Middle frontal gyrus (tissue), 1 donor: ENCODE measurements around the gene MED20.

Experiments used
- DNase-seq: peaks from one replicate; pipeline ENCODE4 v3.0.0-alpha.2; 2015; ENCODE audit warnings: low spot score; ENCODE audit errors: extremely low spot score

MED20 gene

GRCh38 chr6:41914343-41914742 lies 6.6 kb downstream of the MED20 start:
- DNase-seq = no peak

GRCh38 chr6:41909727-41910126 lies 11.2 kb downstream of the MED20 start:
- no peak for DNase-seq

- no peak for DNase-seq
Observed at GRCh38 chr6:41901882-41902519, 18.9 kb downstream of the MED20 start.

GRCh38 chr6:41900861-41901260 lies 20.1 kb downstream of the MED20 start:
- no peak for DNase-seq

- no peak for DNase-seq
Observed at GRCh38 chr6:41896281-41896680, 24.7 kb downstream of the MED20 start.

DNA sequence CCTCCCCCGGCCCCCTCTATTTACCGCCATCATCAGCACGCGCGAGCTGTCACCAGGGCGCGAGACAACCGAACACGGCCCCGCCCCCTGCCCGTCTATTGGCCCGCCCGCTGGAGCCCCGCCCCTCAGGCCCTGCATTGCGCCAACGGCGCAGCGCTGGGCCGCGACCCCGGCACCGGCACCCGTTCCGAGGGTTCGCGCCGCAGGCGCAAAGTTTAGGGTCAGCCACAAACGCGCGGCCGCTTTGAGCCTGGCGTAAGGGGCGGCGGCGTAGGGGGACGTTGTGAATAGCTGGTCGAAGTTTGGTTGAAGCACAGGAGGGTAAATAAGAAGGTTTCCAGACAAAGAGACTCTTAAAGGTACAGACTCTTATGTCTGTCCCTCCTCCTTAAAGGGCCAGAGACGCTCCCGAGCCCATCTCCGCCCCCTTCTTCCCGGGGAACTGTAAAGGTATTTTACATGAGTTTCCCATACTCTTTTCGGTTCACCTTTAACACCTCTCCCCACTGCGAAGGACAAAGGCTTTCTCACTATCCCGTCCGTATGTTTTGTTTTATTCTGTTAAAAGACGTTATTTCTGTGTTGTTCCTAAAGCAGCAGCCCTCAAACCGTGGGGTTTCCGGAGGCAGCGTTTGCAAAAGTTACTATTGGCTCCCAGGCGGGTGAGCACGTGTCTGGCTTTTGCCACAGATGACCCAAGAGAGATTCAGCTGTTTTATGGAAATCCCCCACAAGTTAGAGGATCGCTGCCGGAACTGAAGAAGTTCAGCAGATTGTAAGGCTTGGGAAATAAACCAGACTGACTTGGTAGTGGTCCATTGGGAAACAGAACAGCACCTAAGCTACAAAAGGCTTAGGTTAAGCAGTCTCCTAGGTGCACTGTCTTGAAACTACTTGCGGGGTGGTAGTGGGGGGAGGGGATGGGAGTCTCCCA lies 25.4 kb downstream of the MED20 start, which contains the start of gene USP49:
Gene USP49 (minus strand): TSS at position 76 of the 934 bp plus-strand sequence. CDS start 88,392 bp downstream, outside the sequence.
- DNase-seq = peak; percentile 71

GRCh38 chr6:41894366-41895299 lies 26.3 kb downstream of the MED20 start:
- DNase-seq = no peak

DNA sequence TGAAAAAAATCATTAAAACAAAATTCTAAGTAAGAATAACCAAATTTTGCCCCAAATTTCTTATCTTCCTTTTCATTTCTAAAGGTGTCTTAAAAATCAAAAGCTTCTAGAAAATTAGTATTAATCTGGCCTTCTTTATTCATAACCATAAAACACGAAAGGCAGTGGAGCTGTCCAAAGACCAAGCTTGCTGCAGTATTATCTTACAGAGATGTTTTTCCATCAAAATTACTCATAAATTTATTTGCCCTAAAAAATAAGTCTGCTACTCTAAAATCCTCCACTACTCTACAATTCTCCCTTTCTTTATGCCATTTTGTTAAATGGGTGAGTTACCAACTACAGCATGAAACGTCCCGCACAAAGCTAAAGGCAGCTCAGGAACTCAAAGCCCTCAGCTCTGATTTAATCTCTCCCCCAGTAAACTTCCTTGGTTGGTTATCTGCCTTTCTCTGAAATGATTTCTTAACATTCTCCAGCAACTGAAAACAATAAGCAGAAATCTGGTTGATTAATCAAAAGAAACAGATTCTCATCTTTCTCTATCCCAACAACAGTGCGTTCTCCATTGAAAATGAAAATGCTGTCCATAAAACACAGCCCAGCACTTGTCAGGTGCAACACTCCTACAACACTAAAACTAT lies 27.9 kb downstream of the MED20 start:
- no peak for DNase-seq

DNA sequence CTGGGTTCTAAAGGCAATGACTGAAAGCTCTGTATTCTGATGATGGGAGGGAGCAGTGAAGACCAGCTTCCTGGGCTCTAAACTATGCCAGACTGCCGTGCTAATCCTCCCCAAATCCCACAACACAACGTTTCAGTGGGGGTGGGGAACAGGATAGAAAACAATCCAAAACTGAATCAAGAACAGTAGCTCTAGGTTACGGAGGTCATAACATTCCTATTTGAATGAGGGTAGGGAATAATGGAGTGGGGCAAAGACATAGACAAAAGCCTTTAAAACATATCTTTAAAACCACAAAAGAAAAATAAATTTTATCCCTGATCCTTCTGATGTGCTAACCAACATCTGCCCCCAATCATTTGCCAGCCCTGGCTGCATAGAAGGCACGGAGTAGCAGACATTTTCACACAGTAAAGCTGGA lies 33.6 kb downstream of the MED20 start:
- DNase-seq = no peak

DNA sequence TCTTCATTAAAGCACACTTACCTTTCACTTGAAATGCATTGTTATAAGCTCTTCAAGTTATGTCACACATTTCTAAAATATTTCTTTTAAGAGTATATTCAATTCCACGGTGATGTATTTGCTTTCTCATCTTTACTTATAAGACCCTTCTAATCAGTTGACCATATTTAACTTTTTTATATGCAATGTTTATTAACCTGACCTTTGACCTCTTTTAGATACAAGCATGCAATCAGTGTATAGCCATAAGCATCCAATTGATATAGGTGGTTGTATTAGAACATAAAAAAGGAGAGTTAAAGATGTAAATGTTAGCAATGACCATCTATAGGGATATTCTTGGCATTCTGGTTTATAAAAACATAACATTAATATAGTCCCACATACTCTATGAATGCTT lies 35.0 kb downstream of the MED20 start:
- no peak for DNase-seq

DNA sequence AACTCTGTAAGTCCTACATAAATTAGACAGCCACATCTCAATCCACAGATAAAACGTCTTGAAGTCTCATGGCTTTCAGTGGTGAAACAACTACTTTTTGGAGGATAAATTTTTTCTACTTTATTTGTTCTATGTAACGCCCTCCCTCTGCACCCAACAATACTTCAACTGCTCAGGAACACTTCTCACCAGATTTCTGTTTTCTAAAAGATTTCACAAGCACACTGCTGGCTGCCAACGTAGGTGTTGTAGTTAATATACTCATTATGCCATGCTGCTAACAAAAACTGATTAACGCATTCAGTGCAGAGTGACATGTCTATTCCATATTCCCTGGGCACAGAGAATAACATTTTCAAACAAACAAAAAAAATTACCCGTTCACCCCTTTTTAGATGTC lies 36.0 kb downstream of the MED20 start:
- DNase-seq = no peak

GRCh38 chr6:41881506-41881905 lies 39.4 kb downstream of the MED20 start:
- DNase-seq = no peak

- no peak for DNase-seq
Observed at GRCh38 chr6:41878961-41879405, 42.0 kb downstream of the MED20 start.

DNA sequence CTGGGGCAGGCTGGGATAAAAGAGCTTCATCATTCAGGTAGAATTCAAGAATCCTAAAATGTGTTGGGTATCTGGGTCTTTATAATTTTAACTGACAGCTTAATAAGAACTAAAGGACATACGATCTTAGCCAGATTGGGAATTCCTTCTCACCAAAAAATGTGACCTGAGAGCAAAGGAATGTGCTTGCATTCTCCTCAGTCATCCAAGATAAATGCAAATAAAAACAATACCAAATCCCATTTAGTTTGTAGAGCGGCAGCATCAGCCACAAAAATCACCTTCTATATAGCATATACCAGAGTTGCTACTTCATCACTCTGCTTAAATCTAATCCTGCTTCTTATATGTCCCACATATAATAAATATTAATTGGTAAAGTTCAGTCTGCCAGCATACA lies 42.7 kb downstream of the MED20 start:
- DNase-seq = no peak

- DNase-seq = no peak
Observed at GRCh38 chr6:41877051-41877680, 43.8 kb downstream of the MED20 start.

DNA sequence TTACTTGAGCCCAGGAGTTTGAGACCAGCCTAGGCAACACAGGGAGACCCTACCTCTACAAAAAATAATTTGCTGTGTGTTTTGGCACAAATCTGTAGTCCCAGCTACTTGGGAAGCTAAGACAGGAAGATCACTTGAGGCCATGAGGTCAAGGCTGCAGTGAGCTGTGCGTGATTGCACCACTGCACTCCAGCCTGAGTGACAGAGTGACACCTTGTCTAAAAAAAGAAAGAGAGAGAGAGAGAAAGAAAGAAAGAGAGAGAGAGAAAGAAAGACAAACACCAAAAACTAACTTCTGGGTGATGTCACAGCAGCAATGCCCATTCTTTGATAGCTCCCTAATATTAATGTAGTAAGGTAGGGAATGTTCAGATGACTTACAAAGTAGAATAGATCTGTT lies 46.2 kb downstream of the MED20 start:
- DNase-seq = no peak

DNA sequence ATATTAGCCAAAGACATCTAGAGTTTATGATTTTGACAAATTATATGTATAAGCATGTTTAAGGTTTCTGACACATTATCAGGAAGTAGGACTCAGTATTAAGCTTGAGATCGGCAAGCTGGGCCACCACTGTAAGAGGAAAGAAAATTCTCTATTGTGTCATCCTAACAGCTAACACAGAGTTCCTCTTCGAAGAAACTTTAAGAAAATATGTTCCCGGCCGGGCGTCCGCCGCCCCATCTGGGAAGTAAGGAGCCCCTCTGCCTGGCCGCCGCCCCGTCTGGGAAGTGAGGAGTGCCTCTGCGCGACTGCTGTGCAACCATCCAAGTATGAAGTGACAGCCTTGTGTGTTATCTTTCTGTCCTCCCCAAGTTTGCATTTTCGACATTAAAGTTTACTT lies 48.8 kb downstream of the MED20 start:
- DNase-seq = no peak

DNA sequence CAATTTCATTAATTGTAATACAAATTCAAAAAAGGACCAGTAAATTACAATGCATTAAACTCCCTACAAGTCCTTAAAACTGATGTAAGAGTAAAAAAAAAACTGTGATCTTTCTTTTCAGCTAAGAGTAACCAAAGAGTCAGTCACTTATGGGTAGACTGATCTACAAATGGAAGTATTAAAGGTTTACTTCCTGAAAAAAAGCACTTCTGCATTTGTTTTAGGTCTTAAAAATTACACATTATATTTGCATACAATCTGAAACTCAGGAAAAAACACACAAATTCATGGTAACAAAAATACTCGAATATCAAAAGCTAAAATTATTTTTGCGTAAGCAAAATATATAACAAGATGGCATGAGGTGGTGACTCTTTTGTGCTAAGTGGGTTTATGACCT lies 49.2 kb downstream of the MED20 start:
- no peak for DNase-seq

DNA sequence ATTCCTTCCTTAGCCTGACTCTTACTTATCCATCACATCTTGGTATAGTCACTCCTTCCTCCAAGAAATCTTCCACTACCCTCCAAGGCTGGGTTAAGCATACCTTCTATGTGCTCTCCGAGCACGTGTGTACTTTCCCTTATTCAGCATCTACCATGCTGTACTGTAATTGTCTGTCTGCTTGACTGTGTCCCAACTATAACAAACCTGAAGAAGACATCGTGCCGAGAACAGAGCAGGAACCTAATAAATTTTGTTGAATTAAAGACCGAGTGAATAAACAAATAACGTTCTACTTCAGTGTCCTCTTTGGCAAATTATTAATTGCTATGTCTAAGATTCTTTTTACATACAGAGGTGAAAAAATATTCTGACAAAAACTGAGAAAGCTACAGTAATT lies 61.6 kb downstream of the MED20 start:
- DNase-seq = no peak

DNA sequence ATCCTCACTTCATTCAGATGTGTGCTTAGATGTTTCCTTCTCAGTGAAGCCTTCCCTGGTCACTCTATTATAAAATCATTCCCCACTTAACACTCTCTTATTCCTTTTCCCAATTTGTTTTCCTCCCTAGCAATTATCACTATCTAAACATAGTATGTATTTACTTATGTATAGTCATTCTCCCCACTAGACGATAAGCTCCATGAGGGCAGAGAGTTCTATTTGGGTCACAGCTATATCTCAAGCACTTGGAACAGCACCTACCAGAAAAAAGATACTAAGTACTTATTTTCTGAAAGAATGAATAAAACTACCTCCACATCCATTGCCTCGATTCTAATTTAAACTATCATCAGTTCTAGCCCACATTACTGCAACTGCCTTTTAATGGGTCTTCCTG lies 62.2 kb downstream of the MED20 start:
- no peak for DNase-seq
